Measurements from ENCODE around the gene LPAR3. TPM values are rescaled to one million over a fixed set of nuclear protein-coding genes. Genes with fewer than 3 reads are reported as not detected.
"Not testable (repeated sequence)": the region's sequence is repeated elsewhere in the genome, so short reads cannot be mapped to it uniquely, and the experiment has no call there.

LPAR3 gene
- polyA plus RNA-seq, 1 donor: 0.11 TPM

GRCh38 chr1:84902727-84903126 lies 9.7 kb upstream of the LPAR3 start:
- DNase-seq (ENCODE audit: low read depth): not testable (repeated sequence)

- no peak for DNase-seq (ENCODE audit: low read depth)
Measured at GRCh38 chr1:84899969-84900368, 7.0 kb upstream of the LPAR3 start.

GRCh38 chr1:84896279-84896678 lies 3.3 kb upstream of the LPAR3 start:
- DNase-seq (ENCODE audit: low read depth): no peak

- no peak for DNase-seq (ENCODE audit: low read depth)
Measured at GRCh38 chr1:84890566-84890965, 2.4 kb downstream of the LPAR3 start.

- DNase-seq (ENCODE audit: low read depth): no peak
Measured at GRCh38 chr1:84889437-84889836, 3.6 kb downstream of the LPAR3 start.

- DNase-seq (ENCODE audit: low read depth): no peak
Measured at GRCh38 chr1:84888753-84889152, 4.3 kb downstream of the LPAR3 start.

- DNase-seq (ENCODE audit: low read depth): no peak
Measured at GRCh38 chr1:84887261-84887934, 5.6 kb downstream of the LPAR3 start.

GRCh38 chr1:84885469-84885868 lies 7.5 kb downstream of the LPAR3 start:
- DNase-seq (ENCODE audit: low read depth): no peak

- no peak for DNase-seq (ENCODE audit: low read depth)
Measured at GRCh38 chr1:84884671-84885389, 8.2 kb downstream of the LPAR3 start.

- DNase-seq (ENCODE audit: low read depth): no peak
Measured at GRCh38 chr1:84883286-84883685, 9.7 kb downstream of the LPAR3 start.

- no peak for DNase-seq (ENCODE audit: low read depth)
Measured at GRCh38 chr1:84877592-84877991, 15.4 kb downstream of the LPAR3 start.

- no peak for DNase-seq (ENCODE audit: low read depth)
Measured at GRCh38 chr1:84876353-84876752, 16.7 kb downstream of the LPAR3 start.

- DNase-seq (ENCODE audit: low read depth): no peak
Measured at GRCh38 chr1:84873366-84873765, 19.6 kb downstream of the LPAR3 start.

- DNase-seq (ENCODE audit: low read depth): no peak
Measured at GRCh38 chr1:84872696-84873355, 20.2 kb downstream of the LPAR3 start.

- no peak for DNase-seq (ENCODE audit: low read depth)
Measured at GRCh38 chr1:84871181-84871580, 21.8 kb downstream of the LPAR3 start.

- no peak for DNase-seq (ENCODE audit: low read depth)
Measured at GRCh38 chr1:84870591-84870990, 22.4 kb downstream of the LPAR3 start.

GRCh38 chr1:84869720-84870119 lies 23.3 kb downstream of the LPAR3 start:
- DNase-seq (ENCODE audit: low read depth): no peak

- DNase-seq (ENCODE audit: low read depth): no peak
Measured at GRCh38 chr1:84862810-84863251, 30.2 kb downstream of the LPAR3 start.

GRCh38 chr1:84861988-84862644 lies 30.9 kb downstream of the LPAR3 start:
- DNase-seq (ENCODE audit: low read depth): no peak

GRCh38 chr1:84861516-84861915 lies 31.5 kb downstream of the LPAR3 start:
- DNase-seq (ENCODE audit: low read depth): no peak

GRCh38 chr1:84859866-84860265 lies 33.1 kb downstream of the LPAR3 start:
- DNase-seq (ENCODE audit: low read depth): no peak

- DNase-seq (ENCODE audit: low read depth): no peak
Measured at GRCh38 chr1:84857906-84858305, 35.1 kb downstream of the LPAR3 start.

All from forelimb muscle (tissue), 1 donor.